Large intestine (tissue), 3 donors: Measurements from ENCODE around the gene CALB2. TPM values are rescaled to one million over a fixed set of nuclear protein-coding genes. Genes with fewer than 3 reads are reported as not detected.

ENCODE experiments used
- DNase-seq, 2 donors: peaks; one replicate each; pipeline versions ENCODE4 v3.0.0 to v3.0.0-alpha.2; 2013
- H3K27ac ChIP-seq: one replicate; pipeline ENCODE4 v1.5.1; 2013; ENCODE audit warnings: low read length
- H3K27me3 ChIP-seq: 2 replicates; pipeline ENCODE4 v1.6.1; 2013; ENCODE audit warnings: low read length; ENCODE audit not compliant: control insufficient read depth, insufficient read depth
- H3K36me3 ChIP-seq: 2 replicates; pipeline ENCODE4 v1.6.1; 2013; ENCODE audit warnings: low read length; ENCODE audit not compliant: control insufficient read depth, insufficient read depth
- H3K4me1 ChIP-seq: one replicate; pipeline ENCODE4 v1.6.1; 2013; ENCODE audit warnings: low read length; ENCODE audit not compliant: control insufficient read depth, insufficient read depth
- H3K4me3 ChIP-seq: one replicate; pipeline ENCODE4 v1.5.1; 2013; ENCODE audit warnings: low read length
- H3K9me3 ChIP-seq: one replicate; pipeline ENCODE4 v1.6.1; 2013; ENCODE audit warnings: mild to moderate bottlenecking, low read depth, low read length, moderate library complexity; ENCODE audit not compliant: control insufficient read depth
- WGBS: methylation state at CpG from one replicate; pipeline ENCODE4 v1.1.5; 2013; ENCODE audit warnings: low lambda C conversion rate; ENCODE audit not compliant: insufficient coverage; 5-methylcytosine and 5-hydroxymethylcytosine counted together
- polyA plus RNA-seq: library from polyadenylated mRNA; unstranded; fragments of 120-200 nt; gene quantifications from one replicate; pipeline ENCODE4 v1.2.1, GENCODE V29; 2013

The CALB2 gene
- polyA plus RNA-seq, 1 donor, result 1.5 TPM

- H3K9me3 ChIP-seq, result no peaks in the 10 kb centered on the region
- no peak for DNase-seq
- H3K4me1 ChIP-seq, result no peaks in the 10 kb centered on the region
- H3K36me3 ChIP-seq, result no peaks in the 10 kb centered on the region
- no peak overlapping the region for H3K27ac ChIP-seq
- H3K4me3 ChIP-seq, result no peak overlapping the region
- peaks cover 3% of the 10 kb centered on the region for H3K27me3 ChIP-seq
- 0% methylated on average over 1 of the region's 19 CpGs for WGBS
Measured at GRCh38 chr16:71339236-71340171, 19.0 kb upstream of the CALB2 start.

DNA sequence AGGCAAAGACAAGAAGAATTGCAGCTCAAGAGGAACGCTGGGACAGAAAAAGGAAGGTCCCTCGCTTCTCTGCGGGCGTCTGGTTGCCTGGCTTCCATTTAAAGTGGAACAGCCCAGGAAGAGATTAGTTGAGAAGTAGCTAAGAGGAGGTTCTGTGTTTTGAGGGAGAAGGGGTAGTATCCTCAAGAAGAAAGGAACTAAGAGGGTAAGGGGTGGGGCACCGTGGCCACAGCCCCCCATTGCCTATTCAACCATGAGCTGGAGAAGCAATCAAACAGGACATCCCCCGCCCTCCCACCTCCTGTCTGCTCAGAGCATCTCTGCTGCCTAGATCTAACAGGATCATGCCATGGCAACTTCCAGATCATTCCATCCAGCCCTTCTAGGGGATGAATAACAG lies 18.1 kb upstream of the CALB2 start:
- H3K9me3 ChIP-seq, result no peaks in the 10 kb centered on the region
- H3K27me3 ChIP-seq, result peaks cover 10% of the 10 kb centered on the region
- no CpG with 5 or more reads among the region's 6 CpGs for WGBS
- H3K27ac ChIP-seq, result no peak overlapping the region
- no peak overlapping the region for H3K4me3 ChIP-seq
- no peaks in the 10 kb centered on the region for H3K4me1 ChIP-seq
- H3K36me3 ChIP-seq, result no peaks in the 10 kb centered on the region
- DNase-seq, result no peak

- Histone ChIP-seq H3K27ac (no peak overlapping the region), H3K4me3 (no peak overlapping the region), H3K36me3 (no peaks in the 10 kb centered on the region), H3K9me3 (no peaks in the 10 kb centered on the region), H3K27me3 (peaks cover 12% of the 10 kb centered on the region), H3K4me1 (no peaks in the 10 kb centered on the region)
- WGBS, result no CpG with 5 or more reads among the region's 5 CpGs
- no peak for DNase-seq
Measured at GRCh38 chr16:71341881-71342280, 16.6 kb upstream of the CALB2 start.

DNA sequence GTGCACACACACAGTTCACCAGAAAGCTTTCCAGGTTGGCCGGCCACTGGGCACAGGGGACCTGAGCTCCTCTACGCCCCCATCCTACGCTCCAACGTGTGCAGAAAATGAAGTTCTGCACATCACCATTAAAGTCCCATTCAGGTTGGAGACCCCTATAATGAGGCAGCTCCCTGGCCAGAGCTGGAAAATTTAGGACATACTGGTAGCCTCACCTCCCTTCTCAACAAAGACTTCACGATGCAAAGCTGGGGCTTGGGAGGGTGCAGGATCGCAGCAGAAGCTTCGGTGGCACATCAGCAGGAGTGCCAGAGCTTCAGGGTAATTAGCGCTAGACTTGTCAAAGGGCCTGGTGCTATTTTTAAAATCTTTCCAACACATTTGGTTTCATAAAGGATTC lies 15.4 kb upstream of the CALB2 start:
- H3K4me1 ChIP-seq, result no peaks in the 10 kb centered on the region
- no CpG with 5 or more reads among the region's 8 CpGs for WGBS
- peaks cover 11% of the 10 kb centered on the region for H3K27me3 ChIP-seq
- H3K27ac ChIP-seq, result no peak overlapping the region
- H3K9me3 ChIP-seq, result no peaks in the 10 kb centered on the region
- DNase-seq, result no peak
- no peaks in the 10 kb centered on the region for H3K36me3 ChIP-seq
- no peak overlapping the region for H3K4me3 ChIP-seq

- H3K4me1 ChIP-seq, result no peaks in the 10 kb centered on the region
- no peaks in the 10 kb centered on the region for H3K36me3 ChIP-seq
- H3K27ac ChIP-seq, result no peak overlapping the region
- no CpG with 5 or more reads among the region's 13 CpGs for WGBS
- no peak for DNase-seq
- no peaks in the 10 kb centered on the region for H3K9me3 ChIP-seq
- H3K4me3 ChIP-seq, result no peak overlapping the region
- peaks cover 9% of the 10 kb centered on the region for H3K27me3 ChIP-seq
Measured at GRCh38 chr16:71344315-71344905, 14.1 kb upstream of the CALB2 start.

DNA sequence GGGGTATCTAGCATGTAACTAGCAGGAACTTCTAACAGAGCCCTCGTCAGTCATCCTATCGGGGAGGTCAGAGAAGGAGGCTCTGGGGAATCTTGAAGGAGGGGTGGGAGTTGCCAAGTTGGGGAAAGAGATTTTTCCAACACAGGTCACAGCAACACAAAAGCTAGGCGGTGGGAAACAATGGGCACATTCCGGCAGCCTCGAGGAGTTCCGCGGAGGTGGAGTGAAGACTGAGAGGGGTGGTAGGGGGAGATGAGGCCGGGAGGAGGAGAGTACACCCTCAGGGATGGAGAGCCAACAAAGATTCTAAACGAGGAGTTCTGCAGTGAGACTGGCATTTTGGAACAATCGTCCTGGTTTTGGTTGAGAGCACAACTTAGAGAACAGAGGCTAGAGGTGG lies 13.5 kb upstream of the CALB2 start:
- Histone ChIP-seq H3K27me3 (peaks cover 9% of the 10 kb centered on the region), H3K4me1 (no peaks in the 10 kb centered on the region), H3K9me3 (no peaks in the 10 kb centered on the region), H3K36me3 (no peaks in the 10 kb centered on the region), H3K4me3 (no peak overlapping the region), H3K27ac (no peak overlapping the region)
- no CpG with 5 or more reads among the region's 10 CpGs for WGBS
- DNase-seq, result no peak

DNA sequence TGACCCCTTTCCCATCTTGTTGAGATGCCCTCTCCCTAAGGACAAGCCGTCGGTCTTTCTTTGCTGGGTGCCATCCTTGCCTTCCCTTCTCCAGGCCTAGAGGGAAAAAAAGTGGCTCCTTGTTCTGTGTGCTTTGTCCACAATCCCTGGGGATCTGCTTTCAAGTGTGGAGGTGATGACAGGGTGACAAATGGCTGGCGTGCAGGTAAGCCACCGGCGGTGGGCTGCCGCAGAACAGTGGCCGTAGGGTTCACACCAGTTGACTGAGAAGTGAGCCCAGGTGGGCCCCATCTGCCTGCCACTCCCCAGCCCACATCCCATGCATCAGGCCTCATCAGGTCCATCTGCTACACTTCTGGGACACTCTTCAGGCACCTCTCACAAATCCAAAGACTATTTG lies 11.4 kb upstream of the CALB2 start:
- Histone ChIP-seq H3K4me3 (no peak overlapping the region), H3K27ac (no peak overlapping the region), H3K36me3 (no peaks in the 10 kb centered on the region), H3K27me3 (peaks cover 9% of the 10 kb centered on the region), H3K9me3 (no peaks in the 10 kb centered on the region), H3K4me1 (no peaks in the 10 kb centered on the region)
- WGBS, result no CpG with 5 or more reads among the region's 7 CpGs
- no peak for DNase-seq

DNA sequence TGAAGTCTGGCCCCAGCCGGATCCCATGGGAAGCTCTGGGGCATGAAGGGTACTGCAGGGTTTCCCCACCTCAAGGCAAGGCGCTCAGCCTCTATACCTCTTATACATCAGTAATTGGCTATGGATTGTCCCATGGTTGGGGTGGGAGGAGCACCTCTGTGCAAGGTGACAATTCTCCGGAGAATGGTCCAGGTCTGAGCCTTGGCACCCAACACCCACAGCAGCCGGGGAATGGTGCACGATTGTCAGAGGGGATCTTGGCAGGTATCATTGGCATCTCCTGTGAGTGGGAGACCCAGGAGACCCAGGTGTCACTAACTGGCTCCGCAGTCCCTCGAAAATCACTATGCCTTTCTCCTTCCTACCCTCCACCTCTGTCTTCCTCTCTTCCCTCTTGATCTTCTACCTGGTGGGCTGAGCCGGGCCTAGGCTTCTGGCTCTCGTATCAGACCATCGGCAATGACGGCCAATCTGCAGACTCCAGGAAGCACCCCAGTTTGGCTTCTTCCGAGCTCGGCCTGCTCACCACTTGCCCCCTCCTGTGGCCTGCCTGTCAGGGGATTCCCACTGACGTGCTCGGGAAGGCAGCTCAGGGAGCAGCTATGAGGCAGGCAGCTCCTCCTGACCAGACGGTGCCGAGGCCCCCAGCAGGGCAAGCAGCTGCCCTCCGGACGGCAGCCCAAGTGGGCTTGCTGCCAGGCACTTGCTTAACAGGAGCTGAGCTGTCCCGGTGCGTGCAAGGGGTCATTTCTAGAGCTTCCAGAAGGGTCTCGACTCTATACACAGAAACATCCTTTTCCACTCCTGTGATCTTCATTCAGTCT lies 10.0 kb upstream of the CALB2 start:
- H3K36me3 ChIP-seq, result no peaks in the 10 kb centered on the region

GRCh38 chr16:71350821-71351557 lies 7.5 kb upstream of the CALB2 start:
- no peaks in the 10 kb centered on the region for H3K4me1 ChIP-seq
- no peaks in the 10 kb centered on the region for H3K9me3 ChIP-seq
- 100% methylated on average over 1 of the region's 10 CpGs for WGBS
- no peak overlapping the region for H3K4me3 ChIP-seq
- H3K36me3 ChIP-seq, result no peaks in the 10 kb centered on the region
- H3K27ac ChIP-seq, result no peak overlapping the region
- no peak for DNase-seq
- H3K27me3 ChIP-seq, result no peaks in the 10 kb centered on the region

More for the DNA sequence above, 10.0 kb upstream of the CALB2 start:
- no peak for DNase-seq
- no peaks in the 10 kb centered on the region for H3K9me3 ChIP-seq
- no peak overlapping the region for H3K27ac ChIP-seq
- WGBS, result no CpG with 5 or more reads among the region's 22 CpGs
- no peaks in the 10 kb centered on the region for H3K4me1 ChIP-seq
- no peak overlapping the region for H3K4me3 ChIP-seq
- H3K27me3 ChIP-seq, result peaks cover 9% of the 10 kb centered on the region

DNA sequence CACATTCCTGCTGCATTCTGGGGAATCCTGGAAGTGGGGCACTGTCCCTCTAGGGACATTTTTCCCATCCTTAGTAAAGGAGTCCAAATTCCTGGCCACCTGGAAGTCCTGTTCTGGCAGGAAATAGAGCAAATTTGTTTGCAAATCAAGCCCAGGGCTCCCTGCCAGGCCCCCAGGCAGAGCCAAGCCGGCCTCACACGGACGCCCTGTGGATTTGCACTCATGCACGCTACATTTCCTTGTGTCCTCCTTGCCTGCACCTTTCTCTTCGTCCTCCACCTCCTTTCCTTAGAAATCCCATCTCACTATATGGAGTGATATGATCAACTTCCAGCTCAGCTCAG lies 7.0 kb upstream of the CALB2 start:
- WGBS, result 100% methylated on average over 1 of the region's 5 CpGs
- H3K36me3 ChIP-seq, result no peaks in the 10 kb centered on the region
- H3K4me1 ChIP-seq, result no peaks in the 10 kb centered on the region
- no peak overlapping the region for H3K4me3 ChIP-seq
- no peak overlapping the region for H3K27ac ChIP-seq
- no peak for DNase-seq
- no peaks in the 10 kb centered on the region for H3K9me3 ChIP-seq
- no peaks in the 10 kb centered on the region for H3K27me3 ChIP-seq
